Endodermal cell (in vitro differentiated cells): ENCODE data around the gene PHF21B. TPM values are rescaled to one million over a fixed set of nuclear protein-coding genes. Genes with fewer than 3 reads are reported as not detected.

Experiments used
- DNase-seq: peaks from one replicate; pipeline ENCODE4 v3.0.0-alpha.2; 2017
- H3K27ac ChIP-seq: 2 replicates; pipeline ENCODE4 v1.5.1; 2013; ENCODE audit warnings: mild to moderate bottlenecking, low read depth, low read length, moderate library complexity
- H3K27me3 ChIP-seq: 2 replicates; pipeline ENCODE4 v1.6.1; 2013; ENCODE audit warnings: mild to moderate bottlenecking, low read length, moderate library complexity; ENCODE audit not compliant: insufficient read depth, control insufficient read depth, poor library complexity, severe bottlenecking
- H3K36me3 ChIP-seq: 2 replicates; pipeline ENCODE4 v1.7.0; 2013; ENCODE audit warnings: mild to moderate bottlenecking, low read length, moderate library complexity; ENCODE audit not compliant: control insufficient read depth, insufficient read depth
- H3K4me1 ChIP-seq: one replicate; pipeline ENCODE4 v1.7.0; 2013; ENCODE audit warnings: low read length; ENCODE audit not compliant: control insufficient read depth, insufficient read depth
- H3K4me3 ChIP-seq: 2 replicates; pipeline ENCODE4 v1.5.1; 2013; ENCODE audit warnings: mild to moderate bottlenecking, low read length, moderate library complexity
- H3K9ac ChIP-seq: 2 replicates; pipeline ENCODE4 v1.6.1; 2013; ENCODE audit warnings: mild to moderate bottlenecking, low read length, moderate library complexity; ENCODE audit not compliant: poor library complexity, severe bottlenecking; ENCODE audit errors: extremely low read depth
- H3K9me3 ChIP-seq: 2 replicates; pipeline ENCODE4 v1.6.1; 2013; ENCODE audit warnings: mild to moderate bottlenecking, low read length, moderate library complexity; ENCODE audit not compliant: control insufficient read depth
- H3K27ac Mint-ChIP-seq: 2 replicates; pipeline ENCODE4 v1.8.0; 2020; ENCODE audit warnings: mixed read lengths
- H3K27me3 Mint-ChIP-seq: 2 replicates; pipeline ENCODE4 v1.8.0; 2021; ENCODE audit warnings: mild to moderate bottlenecking, mixed read lengths; ENCODE audit not compliant: insufficient read depth
- H3K36me3 Mint-ChIP-seq: 2 replicates; pipeline ENCODE4 v1.8.0; 2020; ENCODE audit warnings: low read depth, mixed read lengths
- H3K4me1 Mint-ChIP-seq: 2 replicates; pipeline ENCODE4 v1.8.0; 2020; ENCODE audit warnings: mixed read lengths
- H3K4me3 Mint-ChIP-seq: 2 replicates; pipeline ENCODE4 v1.8.0; 2020; ENCODE audit warnings: mild to moderate bottlenecking, moderate library complexity, mixed read lengths
- H3K9me3 Mint-ChIP-seq: 2 replicates; pipeline ENCODE4 v1.8.0; 2020; ENCODE audit warnings: mild to moderate bottlenecking, mixed read lengths
- CTCF ChIP-seq: fragments of 200-600 bp; sonication (generic); conservative IDR thresholded peaks from 2 replicates; pipeline ENCODE4 v1.5.0; 2021; ENCODE audit warnings: antibody characterized with exemption, mild to moderate bottlenecking
- WGBS, 2 experiments: methylation state at CpG; one replicate each; pipeline versions ENCODE4 v1.1.5 to v1.1.7; 2013; ENCODE audit warnings: missing lambda C conversion rate in 2 of 2, mixed read lengths in 1 of 2; ENCODE audit not compliant: insufficient coverage in 1 of 2, insufficient read length in 1 of 2; 5-methylcytosine and 5-hydroxymethylcytosine counted together
- total RNA-seq, 2 donors: library from RNA; stranded (reverse); fragmentation: NEBNext Ultra II Directional in 1 of 2; extraction: Animal tissue kit (Norgen Biotek cat#: 25700) in 1 of 2; gene quantifications; 2 replicates in 1 of 2; 3 replicates in 1 of 2; pipeline ENCODE4 v1.2.1, GENCODE V29; 2021

PHF21B gene
- total RNA-seq, 2 donors from 2014 or later = 57.5 to 69.2 TPM

- H3K9me3 ChIP-seq = no peaks in the 10 kb centered on the region
- no peaks in the 10 kb centered on the region for H3K27me3 ChIP-seq
- 90 to 95% methylated on average over 11 of the region's 11 CpGs for WGBS, 2 experiments
- Mint-ChIP-seq H3K36me3 (peaks cover 10% of the 10 kb centered on the region), H3K27me3 (no peaks in the 10 kb centered on the region), H3K4me1 (peaks cover 13% of the 10 kb centered on the region), H3K27ac (no peak overlapping the region), H3K9me3 (no peaks in the 10 kb centered on the region), H3K4me3 (no peak overlapping the region)
- H3K4me3 ChIP-seq = no peak overlapping the region
- no peak for DNase-seq
- no peak overlapping the region for H3K9ac ChIP-seq
- no peak overlapping the region for H3K27ac ChIP-seq
- H3K4me1 ChIP-seq = no peaks in the 10 kb centered on the region
- no peak for TF ChIP-seq CTCF
- H3K36me3 ChIP-seq = peaks cover 9% of the 10 kb centered on the region
Observed at GRCh38 chr22:44935724-44936123, 74.1 kb downstream of the PHF21B start.

DNA sequence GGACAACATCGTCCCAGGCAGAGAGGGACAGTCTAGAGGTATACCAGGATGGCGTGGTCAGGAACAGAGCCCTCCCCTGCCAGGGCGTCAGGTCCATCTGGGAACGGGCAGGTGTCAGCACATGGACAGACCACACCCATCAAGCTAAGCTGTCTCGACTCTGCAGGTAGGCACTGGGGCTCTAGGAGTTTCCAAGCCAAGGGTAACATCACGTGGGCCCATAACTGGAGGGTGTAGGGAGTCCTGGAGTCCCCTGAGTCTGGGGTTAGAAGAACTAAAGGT, 75.4 kb downstream of the PHF21B start:
- no peak overlapping the region for H3K4me3 Mint-ChIP-seq
- 87 to 100% methylated on average over 1 to 6 of the region's 6 CpGs for WGBS, 2 experiments

DNA sequence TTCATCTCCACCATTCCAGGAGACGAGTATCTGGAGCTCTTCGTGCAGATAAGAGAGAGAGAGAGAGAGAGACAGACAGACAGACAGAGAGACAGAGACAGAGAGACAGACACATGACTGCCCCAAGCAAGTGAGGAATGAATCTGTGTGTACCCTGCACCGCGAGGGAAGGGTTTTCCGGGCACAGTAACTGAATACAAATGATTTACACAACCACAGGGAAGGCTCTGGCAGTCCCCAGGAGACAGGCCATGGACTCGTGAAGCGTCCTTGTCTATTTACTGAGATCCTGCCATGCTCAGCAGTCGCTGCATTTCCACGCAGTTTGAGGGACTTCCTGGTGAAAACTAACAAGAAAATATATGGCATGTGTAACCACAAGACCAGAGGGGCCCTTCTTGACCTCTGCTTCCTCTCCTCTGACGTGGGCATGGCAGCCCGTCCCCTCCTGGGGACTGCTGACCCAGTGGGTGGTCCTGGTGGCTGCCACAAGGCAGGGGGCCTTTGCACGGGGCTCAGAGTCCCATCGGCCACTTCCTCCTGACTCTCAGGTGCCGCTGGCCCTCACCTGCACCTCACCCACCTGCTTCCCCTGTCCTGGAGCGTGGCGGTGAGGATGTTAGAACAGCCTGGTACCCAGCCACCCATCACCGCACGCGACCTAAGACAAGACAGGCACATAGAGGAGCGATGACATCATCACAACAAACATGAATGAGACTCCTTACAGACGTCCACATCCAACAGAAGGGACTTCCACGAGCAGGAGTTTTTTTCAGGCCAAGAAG, 75.9 kb downstream of the PHF21B start:
- H3K4me1 Mint-ChIP-seq = no peaks in the 10 kb centered on the region
- peaks cover 15% of the 10 kb centered on the region for H3K36me3 Mint-ChIP-seq
- Histone ChIP-seq H3K4me3 (no peak overlapping the region), H3K9ac (no peak overlapping the region), H3K36me3 (peaks cover 13% of the 10 kb centered on the region), H3K27ac (no peak overlapping the region), H3K4me1 (no peaks in the 10 kb centered on the region), H3K9me3 (no peaks in the 10 kb centered on the region), H3K27me3 (no peaks in the 10 kb centered on the region)
- no peak for DNase-seq
- TF ChIP-seq CTCF = no peak
- H3K4me3 Mint-ChIP-seq = no peak overlapping the region
- no peak overlapping the region for H3K27ac Mint-ChIP-seq
- H3K27me3 Mint-ChIP-seq = no peaks in the 10 kb centered on the region
- WGBS, 2 experiments = 89 to 91% methylated on average over 12 to 22 of the region's 22 CpGs
- no peaks in the 10 kb centered on the region for H3K9me3 Mint-ChIP-seq

More for the DNA sequence above, 75.4 kb downstream of the PHF21B start:
- no peaks in the 10 kb centered on the region for H3K9me3 Mint-ChIP-seq
- DNase-seq = no peak
- no peaks in the 10 kb centered on the region for H3K27me3 Mint-ChIP-seq
- H3K9me3 ChIP-seq = no peaks in the 10 kb centered on the region
- H3K27ac ChIP-seq = no peak overlapping the region
- no peaks in the 10 kb centered on the region for H3K4me1 ChIP-seq
- H3K4me3 ChIP-seq = no peak overlapping the region
- peaks cover 2% of the 10 kb centered on the region for H3K4me1 Mint-ChIP-seq
- peaks cover 10% of the 10 kb centered on the region for H3K36me3 Mint-ChIP-seq
- no peak for TF ChIP-seq CTCF
- no peak overlapping the region for H3K9ac ChIP-seq
- H3K27ac Mint-ChIP-seq = no peak overlapping the region
- H3K27me3 ChIP-seq = no peaks in the 10 kb centered on the region
- peaks cover 9% of the 10 kb centered on the region for H3K36me3 ChIP-seq
